ENCODE data around the gene CBX8. TPM values are rescaled to one million over a fixed set of nuclear protein-coding genes. Genes with fewer than 3 reads are reported as not detected.
A peak's percentile ranks its signal among the peaks of the same experiment; 100 is the strongest.

CBX8 gene
- total and polyA plus RNA-seq, 2 of the 13 experiments (the other 11 are each of a cell fraction or from before 2014, with no cell fraction given) = 0.34 to 12.6 TPM

GRCh38 chr17:79790805-79791734 is 5.8 kb downstream of the CBX8 start (continued):
- TF ChIP-seq ZNF451 (CRISPR knock-in tag; IDR thresholded peaks at IDR 0.05) (peak; percentile 66; the same call in 1 of the 2 replicates), MAFF (IDR thresholded peaks at IDR 0.05; ENCODE audit: low read depth, low read length) (no peak), ZNF724P (CRISPR knock-in tag; IDR thresholded peaks at IDR 0.05; ENCODE audit: borderline replicate concordance) (no peak), FUBP1 (CRISPR knock-in tag; IDR thresholded peaks at IDR 0.05; ENCODE audit: borderline replicate concordance) (peak; percentile 54; the same call in 1 of the 2 replicates), ZBTB1 (CRISPR knock-in tag; IDR thresholded peaks at IDR 0.05; ENCODE audit: borderline replicate concordance) (peak; percentile 40; the same call in 1 of the 2 replicates), ZFAT (CRISPR knock-in tag; conservative IDR thresholded peaks at IDR 0.05) (no peak), FOSL2 (CRISPR knock-in tag; IDR thresholded peaks at IDR 0.05) (no peak), ZNF800 (CRISPR knock-in tag; IDR thresholded peaks at IDR 0.05) (no peak), ZNF350 (CRISPR knock-in tag; IDR thresholded peaks at IDR 0.05; ENCODE audit: borderline replicate concordance, low read depth) (0 out of 2 replicates have a peak, but pooled peaks have one; percentile 22), ZSCAN30 (CRISPR knock-in tag; IDR thresholded peaks at IDR 0.05) (no peak), ZNF263 (CRISPR knock-in tag; IDR thresholded peaks at IDR 0.05) (no peak), ZNF234 (CRISPR knock-in tag; conservative IDR thresholded peaks at IDR 0.05) (no peak), ZSCAN25 (CRISPR knock-in tag; IDR thresholded peaks at IDR 0.05) (no peak), ZNF607 (CRISPR knock-in tag; IDR thresholded peaks at IDR 0.05; ENCODE audit: borderline replicate concordance) (no peak), HIVEP1 (CRISPR knock-in tag; IDR thresholded peaks at IDR 0.05) (no peak), EED (CRISPR knock-in tag; IDR thresholded peaks at IDR 0.05) (peak; percentile 44; the same call in 1 of the 2 replicates), ZBTB7A (CRISPR knock-in tag; IDR thresholded peaks at IDR 0.05) (no peak), PCBP2 (optimal IDR thresholded peaks at IDR 0.05; ENCODE audit: low read depth, low read length, poor library complexity, severe bottlenecking) (no peak), MBD4 (IDR thresholded peaks at IDR 0.05; ENCODE audit: borderline replicate concordance, low read length) (no peak), CENPX (CRISPR knock-in tag; IDR thresholded peaks at IDR 0.05) (no peak), NR2F6 (IDR thresholded peaks at IDR 0.05) (no peak), NR2F6 (CRISPR knock-in tag; IDR thresholded peaks at IDR 0.05) (no peak), ZNF747 (CRISPR knock-in tag; IDR thresholded peaks at IDR 0.05; ENCODE audit: borderline replicate concordance) (0 out of 2 replicates have a peak, but pooled peaks have one; percentile 51), GPN1 (CRISPR knock-in tag; IDR thresholded peaks at IDR 0.05; ENCODE audit: borderline replicate concordance) (no peak), ZNF121 (CRISPR knock-in tag; IDR thresholded peaks at IDR 0.05) (no peak)
- TF ChIP-seq, protein P1, sequence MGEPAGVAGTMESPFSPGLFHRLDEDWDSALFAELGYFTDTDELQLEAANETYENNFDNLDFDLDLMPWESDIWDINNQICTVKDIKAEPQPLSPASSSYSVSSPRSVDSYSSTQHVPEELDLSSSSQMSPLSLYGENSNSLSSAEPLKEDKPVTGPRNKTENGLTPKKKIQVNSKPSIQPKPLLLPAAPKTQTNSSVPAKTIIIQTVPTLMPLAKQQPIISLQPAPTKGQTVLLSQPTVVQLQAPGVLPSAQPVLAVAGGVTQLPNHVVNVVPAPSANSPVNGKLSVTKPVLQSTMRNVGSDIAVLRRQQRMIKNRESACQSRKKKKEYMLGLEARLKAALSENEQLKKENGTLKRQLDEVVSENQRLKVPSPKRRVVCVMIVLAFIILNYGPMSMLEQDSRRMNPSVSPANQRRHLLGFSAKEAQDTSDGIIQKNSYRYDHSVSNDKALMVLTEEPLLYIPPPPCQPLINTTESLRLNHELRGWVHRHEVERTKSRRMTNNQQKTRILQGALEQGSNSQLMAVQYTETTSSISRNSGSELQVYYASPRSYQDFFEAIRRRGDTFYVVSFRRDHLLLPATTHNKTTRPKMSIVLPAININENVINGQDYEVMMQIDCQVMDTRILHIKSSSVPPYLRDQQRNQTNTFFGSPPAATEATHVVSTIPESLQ (CRISPR knock-in tag; conservative IDR thresholded peaks at IDR 0.05) = no peak

Measured in HepG2 (cell line).